NCI-H2107 treated with DMSO at 0.1 percent for 48 hours (cell line): Measurements from ENCODE around the gene SLC6A1.

ENCODE experiments used
- DNase-seq: peaks from one replicate; lab custom pipeline; 2025; ENCODE audit not compliant: unreplicated experiment; lab: John Stamatoyannopoulos, UW

Gene SLC6A1

DNA sequence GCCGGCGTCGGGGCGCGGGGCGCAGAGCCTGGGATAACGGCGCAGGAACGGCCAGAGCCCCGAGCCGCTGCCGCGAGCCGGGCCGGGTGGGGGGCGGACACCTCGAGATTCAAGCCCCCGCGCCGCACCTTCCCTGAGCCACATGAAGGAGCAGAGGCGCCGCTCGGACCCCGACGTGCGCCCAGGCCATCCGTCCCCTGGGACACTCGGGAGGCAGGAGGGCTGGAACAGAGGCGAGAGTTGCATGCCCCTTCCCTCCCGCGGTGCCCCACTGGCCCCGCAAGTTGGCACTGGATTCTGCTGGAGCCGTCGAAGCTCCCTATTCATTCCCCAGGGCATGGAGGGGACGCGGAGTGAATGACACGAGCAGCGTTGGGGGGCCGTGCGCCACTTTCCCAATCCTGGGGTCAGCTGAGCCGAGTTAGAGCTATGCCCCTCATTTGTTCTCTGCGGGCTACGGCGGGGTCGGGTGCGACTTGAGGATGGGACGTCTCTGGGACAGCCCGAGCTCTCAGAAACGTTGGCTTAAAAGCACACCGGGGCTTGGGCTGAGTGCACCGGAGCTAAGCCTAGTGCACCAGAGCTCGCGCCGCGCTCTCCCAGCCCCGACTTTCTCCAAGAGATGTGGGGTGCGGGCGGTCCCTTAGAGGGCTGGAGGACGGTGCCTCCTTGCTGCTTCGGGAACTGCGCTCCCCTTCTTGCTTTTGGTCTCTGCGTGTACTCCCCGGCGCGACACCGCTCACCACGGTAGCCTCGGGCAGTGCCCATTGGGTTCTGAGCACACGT, 588 bp downstream of the SLC6A1 start:
- no peak for DNase-seq

DNA sequence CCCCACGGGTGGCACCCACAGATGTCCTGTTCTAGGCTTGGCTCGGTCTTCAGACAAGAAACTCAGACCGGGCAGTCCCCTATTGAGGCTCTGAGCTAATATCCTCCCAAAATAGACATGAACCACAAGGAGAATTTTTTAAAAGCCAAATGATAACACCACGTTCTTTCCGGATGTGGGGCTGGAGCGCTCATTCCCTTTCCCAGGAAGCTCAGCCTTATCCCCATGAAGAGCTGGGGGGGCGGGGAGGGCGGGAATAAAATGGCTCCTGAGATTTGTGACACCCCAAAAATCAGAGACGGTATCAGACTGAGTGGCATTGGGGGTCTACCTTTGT, 1.1 kb downstream of the SLC6A1 start:
- no peak for DNase-seq

DNA sequence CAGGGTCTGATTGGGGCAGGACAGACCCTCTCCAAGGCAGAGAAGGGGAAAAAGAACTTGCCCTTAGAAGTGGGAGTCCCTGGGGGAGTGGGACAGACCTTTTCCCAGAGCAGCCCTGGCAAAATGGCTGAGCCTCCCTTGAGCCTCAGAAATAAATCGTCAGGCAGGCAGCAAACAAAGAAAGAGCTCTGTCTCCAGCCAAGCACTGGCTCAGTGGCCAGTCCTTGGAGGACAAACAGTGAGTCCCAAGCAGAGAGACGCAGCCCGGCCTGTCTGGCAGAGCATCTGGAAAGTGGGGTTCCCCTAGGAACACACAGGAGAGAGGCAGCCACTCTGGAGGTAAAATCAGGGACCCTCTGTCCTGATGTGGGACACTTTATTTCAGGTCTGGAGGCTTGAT, 1.8 kb downstream of the SLC6A1 start:
- DNase-seq = no peak

DNA sequence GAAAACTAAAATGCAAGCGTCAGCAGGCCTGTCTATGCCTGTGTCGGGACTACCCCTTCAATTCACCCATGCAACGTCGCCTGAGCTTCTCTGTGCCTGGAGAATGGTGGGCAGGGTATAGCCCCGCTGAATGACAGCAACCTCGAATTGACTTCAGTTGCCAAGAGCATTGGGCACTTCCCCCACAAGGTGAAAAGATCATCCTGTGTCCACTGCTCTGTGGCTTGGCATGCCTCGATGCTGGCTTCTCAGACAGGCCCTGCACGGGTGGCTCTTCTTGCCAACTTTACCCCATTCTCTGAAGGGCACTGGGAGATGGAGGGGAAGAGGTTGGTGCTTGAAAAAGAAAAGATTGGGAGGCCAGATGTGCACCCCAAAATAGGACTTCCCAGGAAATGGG, 3.3 kb downstream of the SLC6A1 start:
- no peak for DNase-seq

DNA sequence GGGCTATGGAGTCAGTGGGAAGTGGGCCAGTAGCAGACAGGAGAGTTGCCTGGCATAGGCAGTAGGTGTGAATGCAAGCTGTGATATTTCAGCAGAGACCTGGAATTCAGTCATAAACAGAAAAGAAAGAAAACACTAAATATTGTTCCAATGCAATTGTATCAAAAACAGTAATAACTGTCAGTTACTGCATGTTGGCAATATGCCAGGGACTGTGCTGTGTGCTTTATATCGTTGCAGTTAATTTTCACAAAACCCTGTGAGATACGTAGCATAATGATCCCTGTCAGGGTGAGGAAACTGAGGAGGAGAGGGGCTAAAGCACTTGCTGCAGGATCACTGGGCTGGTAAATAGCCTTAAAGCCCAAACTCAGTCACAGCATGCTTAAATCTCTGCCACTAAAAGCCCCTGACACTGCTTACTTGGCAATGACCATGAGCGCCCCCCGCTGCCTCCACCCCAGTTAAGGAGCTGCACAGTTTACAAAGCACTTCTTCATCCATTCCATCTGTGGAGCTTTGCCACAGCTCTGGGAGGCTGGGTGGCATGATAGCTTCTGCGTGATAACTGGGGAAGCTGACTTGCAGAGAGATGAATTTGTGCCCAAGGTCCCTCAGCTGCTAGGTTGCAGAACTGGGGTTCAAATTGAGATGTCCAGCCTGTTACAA, 3.9 kb downstream of the SLC6A1 start:
- DNase-seq = no peak

DNA sequence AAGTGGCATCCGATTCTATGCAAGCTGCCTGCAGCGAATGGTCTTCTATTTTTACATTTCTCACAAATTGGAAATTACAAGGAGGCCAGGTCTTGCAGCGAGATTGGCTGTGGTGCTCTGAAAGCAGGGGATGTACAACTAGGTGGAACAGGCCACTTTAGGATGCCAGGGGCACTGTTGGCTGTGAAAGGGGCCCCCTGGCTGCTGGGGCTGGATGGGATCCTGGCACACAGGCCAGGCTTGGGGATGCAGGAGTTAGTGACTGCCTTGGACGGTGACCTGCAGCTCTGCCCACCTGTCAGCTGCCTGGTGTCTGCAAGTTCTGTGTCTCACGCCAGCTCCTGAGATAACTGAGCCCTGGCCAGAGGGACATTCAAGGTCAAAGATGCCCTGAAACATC, 4.6 kb downstream of the SLC6A1 start:
- no peak for DNase-seq

DNA sequence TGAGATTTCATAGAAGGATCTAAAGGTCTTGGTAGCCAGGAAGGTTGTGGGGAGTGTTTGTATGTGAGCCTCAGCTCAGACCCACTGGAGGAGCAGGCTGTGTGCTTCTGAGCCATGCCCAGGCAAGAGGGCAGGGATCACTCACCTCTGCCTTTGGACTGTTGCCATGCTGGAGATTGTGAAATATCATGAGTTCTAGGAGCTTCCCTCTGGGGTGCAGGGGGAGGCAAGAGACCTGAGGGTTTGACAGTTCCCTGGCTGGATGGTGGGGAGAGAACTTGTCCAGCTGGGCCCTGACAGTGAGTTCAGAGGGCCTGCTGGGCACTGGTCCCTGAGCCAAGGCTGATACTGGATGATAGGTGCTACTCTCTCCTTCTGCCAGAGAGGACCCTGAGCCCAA, 6.0 kb downstream of the SLC6A1 start:
- no peak for DNase-seq

DNA sequence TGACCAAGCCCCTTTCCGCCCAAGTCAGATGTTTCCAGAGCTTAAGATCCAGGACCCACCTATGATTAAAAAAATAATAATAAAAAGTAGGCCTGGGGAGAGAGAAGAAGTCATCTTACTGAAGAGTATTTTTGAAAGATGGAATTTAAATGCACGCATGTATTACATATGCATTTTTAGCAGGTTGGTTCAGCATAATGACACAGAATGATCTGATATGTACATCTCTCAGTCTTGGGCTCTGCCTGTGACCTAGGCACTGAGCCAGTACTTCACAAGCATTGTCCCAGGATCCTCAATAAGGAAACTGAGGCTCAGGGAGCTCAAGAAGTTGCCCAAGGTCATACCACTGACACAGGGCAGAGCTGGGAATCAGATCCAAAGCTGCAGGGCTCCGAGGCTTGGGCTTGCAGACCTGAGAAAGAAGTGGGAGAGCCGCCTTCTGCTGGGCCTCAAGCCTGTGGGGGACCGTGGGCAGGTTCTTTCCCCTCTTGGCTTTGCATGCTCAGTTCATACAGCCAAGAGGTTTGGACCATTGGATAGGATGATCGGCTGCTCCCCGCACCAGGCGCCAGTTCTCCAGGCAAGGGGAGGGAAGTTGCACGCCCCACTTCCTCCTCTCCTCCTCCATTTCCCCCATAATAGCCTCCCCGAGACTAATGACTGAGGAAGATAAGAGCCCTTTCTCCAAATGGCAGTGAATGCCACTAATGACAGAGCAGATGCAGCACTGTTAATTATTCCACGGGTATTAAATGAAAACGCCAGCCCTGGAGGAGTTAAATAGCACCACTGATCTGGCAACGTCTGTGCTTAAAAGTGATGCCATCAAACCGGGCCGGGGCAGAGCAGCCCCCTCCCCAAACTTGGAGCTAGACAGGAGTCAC, 6.9 kb downstream of the SLC6A1 start:
- DNase-seq = no peak

DNA sequence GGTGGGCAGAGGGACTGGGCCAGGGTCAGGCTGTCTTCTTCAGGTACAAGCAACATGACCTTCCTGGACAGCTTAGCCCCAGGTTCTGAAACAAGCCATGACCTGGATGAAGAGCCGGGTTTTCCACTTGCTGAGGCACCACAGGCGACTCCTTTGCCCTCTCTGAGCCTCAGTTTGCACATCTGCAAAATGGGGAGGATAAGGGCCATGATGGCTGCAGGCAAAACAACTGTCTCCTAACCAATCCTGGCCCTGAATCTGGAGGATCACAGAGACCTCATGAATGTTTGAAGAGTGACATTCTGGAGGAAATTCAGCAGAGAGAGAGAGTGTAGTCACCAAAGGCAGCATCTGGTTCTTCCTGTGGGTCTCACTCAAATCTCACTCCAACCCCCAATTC, 8.0 kb downstream of the SLC6A1 start:
- no peak for DNase-seq

DNA sequence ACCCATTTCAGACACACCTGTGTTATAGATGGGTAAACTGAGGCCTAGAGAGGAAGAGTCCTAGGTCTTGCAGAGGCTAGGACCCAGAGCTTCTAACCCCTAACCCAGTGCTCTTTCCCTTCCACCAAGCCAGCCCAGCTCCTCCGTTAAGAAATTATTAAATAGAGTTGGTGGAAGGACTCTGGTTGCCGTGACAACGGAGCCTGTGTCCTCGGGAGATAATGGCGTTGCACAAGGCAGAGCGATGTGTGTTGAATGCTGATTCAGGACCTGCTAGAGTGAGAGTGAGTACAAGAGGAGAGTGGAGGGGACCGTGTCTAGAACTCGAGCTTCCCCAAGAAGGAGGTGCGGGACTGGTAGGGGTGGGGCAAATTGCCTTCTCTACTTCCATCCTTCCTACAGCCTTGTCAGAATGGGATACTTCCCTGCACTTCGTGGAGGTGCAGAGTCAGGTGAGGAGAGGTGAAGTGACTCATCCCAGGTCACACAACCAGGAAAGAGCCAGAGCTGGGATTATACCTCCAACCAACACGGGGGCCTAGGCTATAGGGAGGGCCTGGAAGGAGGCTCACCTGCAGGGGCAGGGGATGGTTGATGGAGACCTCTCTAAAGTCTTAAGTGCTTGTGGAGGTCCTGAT, 8.6 kb downstream of the SLC6A1 start:
- no peak for DNase-seq

DNA sequence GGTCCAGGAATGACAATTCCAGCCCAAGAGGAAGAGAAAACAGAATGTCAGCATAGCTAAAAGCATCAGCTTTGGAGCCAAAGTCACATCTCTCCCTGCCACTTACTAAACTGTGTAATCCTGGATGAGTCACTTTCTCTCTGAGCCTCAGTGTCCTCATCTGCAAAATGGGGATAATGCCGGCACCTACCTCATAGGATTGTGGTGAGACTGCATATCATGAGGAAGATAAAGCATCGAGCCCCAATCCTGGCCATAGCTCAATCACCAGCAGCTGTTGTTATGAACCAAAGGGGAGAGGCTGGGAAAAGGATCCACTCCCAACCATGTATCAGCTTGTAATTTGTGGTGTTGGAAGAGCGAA, 9.1 kb downstream of the SLC6A1 start:
- DNase-seq = no peak

DNA sequence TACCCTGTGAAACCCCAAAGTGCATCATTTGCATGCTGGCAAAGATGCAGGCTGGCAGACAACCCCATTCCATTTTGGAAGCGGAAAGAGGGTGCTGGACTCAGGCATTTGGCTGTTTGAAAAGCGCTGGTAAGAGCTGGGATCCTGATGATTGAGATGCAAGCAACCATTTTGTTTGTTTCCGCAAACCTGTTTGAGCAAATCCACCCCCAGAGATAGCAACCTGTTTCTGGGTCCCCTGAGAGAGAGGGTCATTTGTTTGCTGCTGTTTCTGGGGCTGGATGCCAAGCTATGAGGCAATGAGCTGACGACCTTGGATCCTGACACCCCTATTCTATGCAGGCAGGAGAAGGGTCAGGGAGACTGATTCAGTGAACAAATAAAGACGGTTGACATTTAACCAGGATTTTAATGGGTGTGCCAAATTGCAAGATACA, 9.8 kb downstream of the SLC6A1 start:
- DNase-seq = no peak

DNA sequence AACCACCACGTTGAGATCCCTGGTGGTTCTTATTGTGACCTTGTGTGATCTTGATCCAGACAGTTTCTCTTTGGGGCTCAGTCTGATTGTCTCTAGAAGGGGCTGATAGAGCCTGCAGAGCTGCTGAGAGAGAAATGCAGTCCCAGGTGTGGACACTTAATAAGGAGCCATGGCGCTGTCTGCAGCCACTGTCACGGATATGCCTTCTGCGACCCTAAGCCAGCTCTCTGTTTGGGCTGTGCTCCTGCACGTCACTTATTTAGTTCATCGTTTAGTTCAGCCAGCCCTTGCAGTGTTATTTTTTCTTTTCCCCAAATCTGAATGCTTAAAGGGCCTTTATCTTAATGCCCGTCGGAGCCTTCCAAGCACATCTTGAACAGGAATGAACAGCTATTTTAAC, 12.0 kb downstream of the SLC6A1 start:
- DNase-seq = no peak

DNA sequence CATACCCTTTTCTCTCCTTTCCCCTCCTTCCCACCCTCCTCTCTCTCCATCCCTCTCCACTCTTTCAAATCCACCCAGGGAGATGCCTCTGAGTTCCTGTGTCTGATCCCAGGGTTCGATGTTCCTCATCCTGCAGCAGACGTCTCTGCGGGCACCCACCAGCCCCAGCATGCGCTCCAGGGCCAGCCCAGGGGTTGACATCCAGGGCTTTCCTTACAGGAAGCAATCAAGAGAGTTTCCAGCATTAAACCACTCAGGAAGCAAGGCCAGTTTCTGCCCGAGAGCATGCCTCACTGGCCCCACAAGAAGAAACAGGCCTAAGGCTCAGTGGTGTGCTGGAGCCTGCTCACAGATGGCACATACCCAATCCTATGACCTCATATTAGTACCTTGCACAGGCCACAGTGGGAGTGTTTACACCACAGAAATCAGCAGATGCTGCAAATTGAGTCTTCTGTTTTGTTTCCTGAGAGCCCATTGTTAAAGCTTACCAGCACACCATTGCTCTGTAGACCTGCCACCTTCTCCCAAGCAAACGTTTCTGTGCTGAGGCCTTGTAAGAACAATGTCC, 13.2 kb downstream of the SLC6A1 start:
- no peak for DNase-seq

DNA sequence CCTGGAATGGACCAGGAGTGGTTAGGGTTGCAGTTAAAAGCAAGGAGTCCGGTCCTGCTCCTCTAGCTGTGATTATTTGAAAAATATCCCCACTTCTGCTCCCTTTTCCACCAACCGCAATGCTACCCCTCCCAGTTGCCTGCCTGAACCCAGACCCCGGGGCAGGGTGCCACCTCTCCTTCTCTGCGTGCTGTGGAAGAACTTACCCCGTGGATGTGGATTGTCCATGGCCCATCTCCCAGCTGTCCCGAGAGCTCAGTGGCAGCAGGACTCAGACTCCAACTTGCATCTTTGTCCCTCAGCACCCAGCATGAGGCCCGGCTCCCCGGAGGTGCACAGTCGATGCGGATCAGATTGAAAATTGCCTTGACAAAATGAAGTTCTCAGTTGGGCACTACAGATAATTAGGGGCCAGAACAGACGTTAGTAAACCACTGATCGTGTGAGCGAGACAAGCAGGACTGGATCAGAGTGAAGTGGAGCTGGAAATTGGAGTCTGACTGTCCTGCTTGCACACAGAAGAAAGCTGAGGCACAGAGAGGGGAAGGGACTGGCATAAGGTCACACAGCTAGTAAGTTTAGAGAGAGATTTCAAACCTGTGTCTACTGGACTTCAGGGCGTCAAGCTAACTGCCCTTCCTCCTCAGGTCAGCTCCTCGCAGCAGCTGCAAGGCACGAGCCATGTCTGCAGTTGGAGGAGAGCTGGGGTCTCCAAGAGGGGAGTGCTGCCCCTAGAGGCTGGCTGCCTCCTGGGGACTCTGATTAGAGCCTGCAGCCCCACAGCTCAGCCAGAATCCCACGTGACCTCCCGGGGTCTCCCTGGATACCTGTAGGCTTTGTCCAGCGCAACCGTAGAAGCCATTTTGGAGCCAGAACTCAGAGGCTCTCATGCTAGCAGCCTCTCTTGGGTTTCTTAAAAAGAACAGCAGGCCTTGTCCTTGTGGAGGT, 14.7 kb downstream of the SLC6A1 start:
- no peak for DNase-seq

DNA sequence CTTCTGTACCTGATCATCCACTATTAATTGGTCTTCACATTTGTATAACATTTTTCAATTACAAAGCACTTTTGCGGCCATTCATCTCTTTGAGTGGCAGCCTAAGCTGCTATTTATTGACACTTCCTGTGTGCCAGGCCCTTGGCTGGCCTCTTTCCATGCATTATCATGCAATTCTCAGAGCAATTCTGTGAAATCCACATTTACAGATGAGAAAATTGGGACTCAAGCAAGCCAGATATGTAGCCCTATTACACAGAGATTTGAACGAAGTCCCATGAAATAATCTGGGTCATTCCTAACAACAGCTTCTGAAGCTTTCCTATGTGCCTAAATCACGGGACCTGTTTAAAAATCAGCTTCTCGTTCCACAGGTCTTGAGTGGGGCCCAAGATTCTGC, 17.4 kb downstream of the SLC6A1 start:
- DNase-seq = no peak

DNA sequence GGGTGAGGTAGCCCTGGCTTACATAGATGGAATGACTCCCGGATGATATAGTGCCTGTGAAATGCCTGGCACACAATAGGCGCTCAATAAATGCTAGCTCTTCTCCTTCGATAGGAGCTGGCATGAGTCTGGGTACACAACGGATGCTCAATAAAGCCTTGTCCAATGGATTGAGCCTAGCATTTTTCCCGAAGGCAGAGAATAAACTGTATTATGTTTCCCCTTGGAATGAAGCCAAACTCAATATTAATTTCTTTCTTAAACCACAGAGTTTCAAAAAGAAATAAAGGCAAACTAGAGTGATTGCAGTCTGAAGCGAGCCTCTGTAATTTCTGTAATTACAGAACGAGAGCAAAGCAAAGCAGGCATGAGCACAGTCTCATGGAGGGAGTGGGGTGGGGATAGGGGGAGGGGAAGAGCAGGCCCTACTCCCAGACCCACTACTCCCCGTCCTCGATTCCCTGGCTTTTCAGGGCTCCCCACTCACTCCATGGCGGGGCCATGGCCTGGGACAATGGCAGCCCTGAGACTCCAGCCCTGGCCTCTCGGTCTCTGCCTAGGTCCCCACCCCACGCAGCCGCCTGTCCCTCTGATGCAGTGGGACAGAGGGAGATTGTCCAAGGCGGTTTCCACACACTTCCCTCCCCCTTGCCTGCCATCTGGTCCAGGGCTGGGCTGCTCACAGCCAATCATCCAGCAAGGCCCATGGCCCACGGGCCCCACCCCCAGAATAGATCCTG, 18.0 kb downstream of the SLC6A1 start:
- no peak for DNase-seq

DNA sequence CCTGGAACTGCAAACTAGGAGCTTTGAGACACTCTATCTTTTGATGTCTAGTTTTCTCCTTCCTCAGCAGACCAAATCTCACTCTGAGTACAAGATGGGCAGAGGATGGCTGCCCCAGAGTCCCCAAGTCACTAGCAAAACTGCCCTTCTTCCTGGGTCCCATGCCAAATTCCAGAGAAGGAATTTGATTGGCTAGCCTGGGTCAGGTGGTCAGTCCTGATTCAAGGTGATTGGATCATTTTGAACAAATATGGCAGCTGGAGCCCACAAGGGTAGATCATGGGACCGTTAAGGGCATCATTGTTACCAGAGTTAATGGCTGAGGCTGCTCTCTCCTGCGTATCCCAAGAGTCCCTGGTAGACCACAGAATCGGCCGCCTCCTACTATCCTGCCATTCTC, 21.7 kb downstream of the SLC6A1 start:
- DNase-seq = no peak

DNA sequence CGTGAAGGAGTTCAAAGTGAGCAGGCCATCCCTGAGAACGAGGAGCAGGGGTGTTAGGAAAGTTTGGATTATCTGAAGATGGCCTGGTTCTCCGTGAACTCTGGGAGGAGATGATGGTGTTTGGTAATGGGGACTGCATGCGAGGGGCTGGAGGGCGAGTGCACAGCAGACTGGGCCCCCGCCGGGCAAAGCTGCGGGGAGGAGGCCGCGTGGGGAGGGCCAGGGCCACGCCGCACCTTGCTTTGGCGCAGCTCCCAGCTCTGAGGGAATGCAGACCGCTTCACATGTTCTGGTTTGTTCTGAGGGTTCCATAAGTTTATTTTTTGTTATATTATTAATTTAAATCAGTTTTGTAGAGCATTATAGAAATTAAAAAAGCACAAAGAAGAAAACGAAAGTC, 22.2 kb downstream of the SLC6A1 start:
- DNase-seq = no peak
